HG03060 (cell line): ENCODE results near the gene LIMCH1.
"Not testable (repeated sequence)": the region's sequence is repeated elsewhere in the genome, so short reads cannot be mapped to it uniquely, and the experiment has no call there.

ENCODE experiments used
- ATAC-seq: cut with Tn5 transposase; IDR thresholded peaks from one replicate; pipeline ENCODE4 v1.9.1; 2021; ENCODE audit warnings: low read depth, moderate number of reproducible peaks; ENCODE audit not compliant: unreplicated experiment

LIMCH1 gene

GRCh38 chr4:41715155-41715554 lies 177.2 kb downstream of the LIMCH1 start:
- ATAC-seq: no peak

DNA sequence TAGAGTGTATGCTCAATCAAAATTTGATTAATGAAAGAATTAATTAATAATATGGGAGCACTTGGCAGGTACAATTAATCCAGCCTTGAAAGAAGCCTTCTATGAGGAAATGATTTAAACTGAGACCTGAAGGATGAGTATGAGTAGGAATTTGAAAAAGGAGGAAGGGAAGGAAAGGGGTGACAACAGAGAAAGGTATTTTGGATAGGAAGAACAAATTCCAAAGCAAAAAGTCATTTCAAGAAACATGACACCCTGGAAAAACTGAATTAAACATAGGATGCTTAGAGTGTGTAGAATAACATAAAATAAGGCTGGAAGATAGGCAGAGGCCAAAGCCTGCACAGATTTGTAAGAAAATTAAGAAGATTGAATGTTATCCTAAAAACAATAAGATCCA lies 180.9 kb downstream of the LIMCH1 start:
- no peak for ATAC-seq

DNA sequence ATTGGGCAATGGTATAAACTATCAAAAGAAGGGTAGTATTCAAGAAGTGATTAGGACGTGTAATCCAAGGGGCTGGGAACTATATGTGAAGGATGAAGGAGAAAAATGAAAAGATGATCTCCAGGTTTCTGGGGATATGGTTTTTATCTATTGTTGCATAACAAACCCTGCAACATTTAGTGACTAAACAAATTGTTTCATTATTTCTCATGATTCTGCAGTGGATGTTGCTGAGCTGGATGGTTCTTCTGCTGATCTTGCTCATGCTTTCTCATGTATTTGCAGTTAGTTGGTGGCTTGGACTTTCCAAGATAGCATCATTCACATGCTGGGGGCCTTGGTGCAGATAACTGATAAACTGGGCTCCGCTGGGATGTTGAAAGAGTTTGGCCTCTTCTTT lies 181.5 kb downstream of the LIMCH1 start:
- no peak for ATAC-seq

DNA sequence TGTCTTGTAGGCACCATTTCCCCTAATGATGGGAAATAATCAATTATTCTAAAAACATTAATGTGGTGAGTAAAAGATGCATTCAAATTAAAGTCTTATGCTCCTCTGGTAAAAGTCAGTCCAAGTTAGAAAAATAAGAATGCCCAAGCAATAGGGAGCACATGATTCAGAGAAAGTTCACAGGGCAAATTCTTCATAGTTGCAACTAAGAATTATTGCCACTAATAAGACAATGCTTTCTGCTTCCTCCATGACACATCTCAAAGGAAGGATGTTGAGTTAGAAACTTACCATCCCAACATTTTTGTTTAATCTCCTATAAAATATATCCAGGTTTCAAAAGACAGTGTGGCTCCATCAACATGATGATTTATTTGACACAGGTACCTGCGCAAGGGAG lies 184.2 kb downstream of the LIMCH1 start:
- ATAC-seq: no peak

- ATAC-seq: no peak
Observed at GRCh38 chr4:41723286-41723685, 185.3 kb downstream of the LIMCH1 start.

- ATAC-seq: no peak
Observed at GRCh38 chr4:41725254-41725653, 187.3 kb downstream of the LIMCH1 start.

GRCh38 chr4:41727861-41728572 lies 190.1 kb downstream of the LIMCH1 start:
- ATAC-seq: no peak

GRCh38 chr4:41728573-41728913 lies 190.6 kb downstream of the LIMCH1 start:
- no peak for ATAC-seq

DNA sequence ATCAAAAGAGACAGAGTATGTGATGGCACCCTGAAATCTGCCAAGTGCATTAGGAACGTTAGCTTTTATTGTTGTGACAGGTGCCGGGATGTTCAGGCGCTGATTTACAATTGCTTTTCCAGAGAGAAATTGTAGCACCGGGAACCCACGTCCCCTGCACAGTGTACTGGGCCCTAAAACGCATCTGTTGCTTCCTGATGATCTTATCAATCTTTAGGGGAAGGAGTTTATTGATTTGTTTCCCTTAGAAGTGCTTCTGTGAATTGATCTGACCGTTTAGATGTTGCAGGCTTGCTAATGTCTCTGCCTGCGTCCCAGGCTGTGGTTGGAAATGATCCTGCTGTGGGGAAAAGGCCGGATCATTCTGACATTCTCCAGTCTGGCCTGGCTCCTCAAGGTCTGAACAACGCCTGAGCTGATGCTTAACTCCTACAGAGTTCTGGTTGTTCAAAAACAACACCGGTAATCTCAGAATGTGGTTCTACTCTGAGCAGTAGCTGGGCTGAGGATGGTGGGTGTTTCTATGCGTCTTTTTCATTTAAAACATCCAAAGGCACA lies 193.7 kb downstream of the LIMCH1 start:
- ATAC-seq: no peak

- no peak for ATAC-seq
Observed at GRCh38 chr4:41734371-41734770, 196.4 kb downstream of the LIMCH1 start.

DNA sequence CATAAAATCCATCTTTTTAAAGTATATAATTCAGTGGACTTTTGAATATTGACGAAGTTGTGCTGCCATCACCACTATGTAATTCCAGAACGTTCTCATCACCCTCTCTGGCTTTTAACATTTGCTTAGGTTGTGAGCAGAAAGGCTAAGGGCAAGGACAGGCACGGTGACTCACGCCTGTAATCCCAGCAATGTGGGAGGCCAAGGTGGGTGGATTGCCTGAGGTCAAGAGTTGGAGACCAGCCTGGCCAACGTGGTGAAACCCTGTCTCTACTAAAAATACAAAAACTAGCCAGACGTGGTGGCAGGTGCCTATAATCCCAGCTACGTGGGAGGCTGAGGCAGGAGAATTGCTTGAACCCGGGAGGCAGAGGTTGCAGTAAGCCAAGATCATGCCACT lies 199.5 kb downstream of the LIMCH1 start:
- not testable (repeated sequence) for ATAC-seq

- no peak for ATAC-seq
Observed at GRCh38 chr4:41741354-41741753, 203.4 kb downstream of the LIMCH1 start.

DNA sequence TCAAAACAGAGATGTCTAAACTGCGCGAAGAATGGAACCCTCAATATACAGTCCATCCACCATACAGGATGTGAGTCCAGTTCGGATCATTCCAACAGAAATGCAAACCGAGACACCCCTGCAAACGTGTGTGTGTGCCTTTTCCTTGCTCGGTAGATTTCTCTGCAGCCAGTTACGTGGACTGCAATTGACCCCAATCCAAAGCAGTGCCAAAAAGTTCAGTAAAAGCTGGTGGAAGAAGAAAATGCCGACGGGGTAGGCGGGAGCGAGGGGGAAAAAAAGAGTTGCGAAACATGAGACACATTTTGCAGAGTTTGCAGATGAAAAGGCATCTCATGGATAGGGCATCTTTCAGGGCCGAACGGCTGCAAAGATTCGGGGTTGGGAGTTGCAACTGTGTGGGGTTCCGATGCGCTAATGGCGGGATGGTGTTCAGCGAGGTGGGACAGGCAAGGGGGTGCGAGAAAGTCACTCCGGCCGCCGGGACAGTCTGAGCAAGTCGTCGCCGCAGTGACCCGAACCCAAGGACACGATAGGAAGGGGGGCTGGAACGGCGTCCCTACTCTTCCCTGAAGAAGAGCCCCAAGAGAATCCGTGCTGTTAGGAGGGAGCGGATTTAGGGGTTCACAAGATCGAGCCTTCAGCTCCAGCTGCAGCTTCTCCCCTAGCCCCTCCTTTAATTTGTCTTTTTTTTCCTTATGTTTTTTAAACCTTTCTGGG lies 206.8 kb downstream of the LIMCH1 start:
- ATAC-seq: no peak

DNA sequence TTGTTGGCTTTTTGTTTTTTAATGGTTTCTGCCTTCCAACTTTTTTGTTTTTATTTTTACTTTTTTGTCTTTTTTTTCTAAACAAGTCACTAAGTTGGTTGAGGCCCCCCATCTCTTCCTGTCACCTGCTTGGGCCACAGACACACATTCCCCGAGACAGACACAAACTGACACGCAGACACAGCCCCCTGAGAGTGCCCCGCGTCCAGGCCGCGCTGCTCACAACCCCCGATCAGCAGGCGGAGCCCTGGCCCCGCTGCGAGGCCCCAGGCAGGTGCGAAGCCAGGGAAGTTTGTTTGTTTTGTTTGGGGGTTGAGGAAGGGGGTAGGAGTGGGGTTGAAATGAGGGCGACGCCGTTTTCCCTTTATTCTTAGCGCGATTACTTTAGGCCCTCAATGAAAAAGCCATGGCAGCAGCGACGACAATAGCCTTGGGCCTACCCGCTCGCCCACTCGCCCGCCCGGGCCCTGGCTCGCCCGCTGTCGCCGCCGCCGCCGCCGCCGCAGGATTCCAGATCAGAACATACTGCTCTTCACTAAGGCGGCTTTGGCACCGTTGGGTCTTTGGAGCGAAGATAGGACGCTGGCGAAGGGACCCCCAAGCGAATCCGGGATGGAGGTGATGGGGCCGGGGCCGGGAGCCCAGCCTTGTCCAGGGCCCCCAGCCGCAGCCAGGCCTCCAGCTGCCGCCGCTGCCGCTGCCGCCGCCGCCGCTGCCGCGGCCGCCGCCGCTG lies 207.5 kb downstream of the LIMCH1 start:
- ATAC-seq: no peak

DNA sequence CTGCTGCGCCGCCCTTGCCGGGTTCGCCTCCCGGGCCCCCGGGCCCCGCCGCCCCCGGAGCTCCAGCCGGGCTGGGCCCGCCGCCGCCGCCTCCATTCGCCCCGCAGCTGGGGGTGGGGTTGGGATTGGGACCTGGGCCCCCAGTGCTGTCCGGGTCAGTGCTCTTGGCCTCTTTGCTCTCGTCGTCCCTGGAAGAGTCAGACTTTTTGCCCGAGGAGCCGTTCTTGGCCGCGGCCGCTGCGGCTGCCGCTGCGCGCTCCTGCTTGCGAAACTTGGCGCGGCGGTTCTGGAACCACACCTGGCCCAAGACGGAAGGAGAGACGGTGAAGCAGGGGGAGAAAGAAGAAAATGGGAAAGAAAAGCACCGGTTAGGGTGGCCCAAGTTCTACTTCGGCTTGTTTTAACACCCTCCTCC lies 208.1 kb downstream of the LIMCH1 start:
- no peak for ATAC-seq

- ATAC-seq: no peak
Observed at GRCh38 chr4:41746440-41747229, 208.7 kb downstream of the LIMCH1 start.

- no peak for ATAC-seq
Observed at GRCh38 chr4:41747230-41748055, 209.5 kb downstream of the LIMCH1 start.

DNA sequence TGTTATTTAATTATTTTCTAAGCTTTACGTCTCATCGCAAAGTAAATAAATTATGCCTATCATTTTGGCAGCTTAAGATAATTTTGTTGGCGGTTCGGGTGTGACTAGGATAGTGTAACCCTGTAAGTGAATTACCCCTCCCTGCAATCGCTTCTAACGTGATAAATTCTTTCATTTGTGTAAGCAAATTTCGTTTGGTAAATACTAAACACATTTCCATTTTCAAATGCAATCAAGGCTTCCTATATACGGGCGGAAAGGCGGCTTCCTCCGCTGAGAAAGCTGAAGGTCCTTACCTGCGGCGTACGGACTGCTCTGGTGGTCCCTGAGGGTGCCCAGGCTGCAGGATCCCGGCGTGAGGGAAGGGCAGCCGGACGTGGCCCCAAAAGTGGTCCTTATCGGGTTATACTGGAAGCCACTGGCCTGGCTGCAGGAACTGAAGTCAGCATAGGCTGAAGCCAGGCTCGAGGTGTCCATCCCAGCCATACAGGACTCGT lies 210.2 kb downstream of the LIMCH1 start:
- ATAC-seq: no peak
